ENCODE measurements around the gene SLBP.

DNA sequence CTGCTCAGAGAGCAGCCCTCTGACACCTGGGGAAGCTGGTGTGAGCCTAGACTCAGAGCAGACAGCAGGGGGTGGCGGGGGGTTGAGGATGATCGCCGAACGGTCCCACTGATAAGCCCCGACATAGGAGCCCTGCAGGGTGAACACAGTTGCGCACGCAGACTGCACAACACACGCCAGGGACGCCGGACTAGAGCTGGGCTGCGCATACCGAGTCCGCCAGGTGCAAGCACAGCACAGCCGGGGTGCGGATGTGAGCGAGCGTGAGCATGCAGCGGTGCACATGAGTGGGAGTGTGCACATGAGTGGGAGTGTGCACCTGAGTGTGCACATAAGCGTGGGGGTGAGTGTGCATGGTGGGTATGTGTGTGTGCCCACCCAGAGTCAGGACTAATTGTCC lies 64.7 kb downstream of the SLBP start:
- TF ChIP-seq, protein P1, sequence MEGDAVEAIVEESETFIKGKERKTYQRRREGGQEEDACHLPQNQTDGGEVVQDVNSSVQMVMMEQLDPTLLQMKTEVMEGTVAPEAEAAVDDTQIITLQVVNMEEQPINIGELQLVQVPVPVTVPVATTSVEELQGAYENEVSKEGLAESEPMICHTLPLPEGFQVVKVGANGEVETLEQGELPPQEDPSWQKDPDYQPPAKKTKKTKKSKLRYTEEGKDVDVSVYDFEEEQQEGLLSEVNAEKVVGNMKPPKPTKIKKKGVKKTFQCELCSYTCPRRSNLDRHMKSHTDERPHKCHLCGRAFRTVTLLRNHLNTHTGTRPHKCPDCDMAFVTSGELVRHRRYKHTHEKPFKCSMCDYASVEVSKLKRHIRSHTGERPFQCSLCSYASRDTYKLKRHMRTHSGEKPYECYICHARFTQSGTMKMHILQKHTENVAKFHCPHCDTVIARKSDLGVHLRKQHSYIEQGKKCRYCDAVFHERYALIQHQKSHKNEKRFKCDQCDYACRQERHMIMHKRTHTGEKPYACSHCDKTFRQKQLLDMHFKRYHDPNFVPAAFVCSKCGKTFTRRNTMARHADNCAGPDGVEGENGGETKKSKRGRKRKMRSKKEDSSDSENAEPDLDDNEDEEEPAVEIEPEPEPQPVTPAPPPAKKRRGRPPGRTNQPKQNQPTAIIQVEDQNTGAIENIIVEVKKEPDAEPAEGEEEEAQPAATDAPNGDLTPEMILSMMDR (IDR thresholded peaks at IDR 0.05; ENCODE audit: insufficient read depth, low read length, poor library complexity, severe bottlenecking) = no peak
- no peak for TF ChIP-seq EZH2phosphoT487 (conservative IDR thresholded peaks at IDR 0.05; ENCODE audit: low read length)
